Osteoblast (primary cell): ENCODE measurements around the gene MAPT. TPM values are rescaled to one million over a fixed set of nuclear protein-coding genes. Genes with fewer than 3 reads are reported as not detected.

Experiments
- DNase-seq: peaks from one replicate; pipeline ENCODE4 v3.0.0; 2011; ENCODE audit warnings: low spot score, mixed read lengths; ENCODE audit not compliant: insufficient read length; ENCODE audit errors: missing footprints
- H2AFZ ChIP-seq: 2 replicates; pipeline ENCODE4 v1.6.0; 2011; ENCODE audit warnings: mild to moderate bottlenecking, low read length
- H3K27ac ChIP-seq: 2 replicates; pipeline ENCODE4 v1.5.1; 2011; ENCODE audit warnings: mild to moderate bottlenecking, low read depth, low read length, moderate library complexity
- H3K27me3 ChIP-seq: 2 replicates; pipeline ENCODE4 v1.6.0; 2012; ENCODE audit warnings: mild to moderate bottlenecking, control low read depth, inconsistent platforms, low read length, moderate library complexity; ENCODE audit not compliant: insufficient read depth
- H3K36me3 ChIP-seq: 2 replicates; pipeline ENCODE4 v1.5.1; 2011; ENCODE audit warnings: mild to moderate bottlenecking, low read length, control low read depth, moderate library complexity; ENCODE audit not compliant: insufficient read depth
- H3K4me1 ChIP-seq: 2 replicates; pipeline ENCODE4 v1.5.1; 2011; ENCODE audit warnings: mild to moderate bottlenecking, low read length, control low read depth, moderate library complexity; ENCODE audit not compliant: insufficient read depth
- H3K4me2 ChIP-seq: 2 replicates; pipeline ENCODE4 v1.6.0; 2011; ENCODE audit warnings: mild to moderate bottlenecking, low read length; ENCODE audit not compliant: insufficient read depth
- H3K4me3 ChIP-seq: fragments of 200-600 bp; sonication (generic); 3 replicates; pipeline ENCODE4 v1.5.1; 2012; ENCODE audit warnings: mild to moderate bottlenecking, low read length, inconsistent platforms; ENCODE audit not compliant: insufficient read depth
- H3K79me2 ChIP-seq: 2 replicates; pipeline ENCODE4 v1.6.0; 2012; ENCODE audit warnings: mild to moderate bottlenecking, low read length, control low read depth, inconsistent platforms; ENCODE audit not compliant: insufficient read depth
- H3K9me3 ChIP-seq: 2 replicates; pipeline ENCODE4 v1.5.1; 2011; ENCODE audit warnings: low read depth, low read length, control low read depth
- H4K20me1 ChIP-seq: 2 replicates; pipeline ENCODE4 v1.6.0; 2012; ENCODE audit warnings: mild to moderate bottlenecking, low read length, control low read depth; ENCODE audit not compliant: insufficient read depth
- CTCF ChIP-seq: IDR thresholded peaks from 2 replicates; pipeline ENCODE4 v1.5.1; 2011; ENCODE audit warnings: mild to moderate bottlenecking, low read depth, low read length, moderate library complexity; ENCODE audit errors: extremely low read depth
- total RNA-seq: library from RNA; depleted of rRNA; stranded (reverse); fragments of >200 nt; gene quantifications from 2 replicates; pipeline ENCODE4 v1.2.3, GENCODE V29; 2012

Gene MAPT
- total RNA-seq, 1 donor = 0.36 TPM

- Histone ChIP-seq H3K9me3 (no peaks in the 10 kb centered on the region), H3K4me3 (no peak overlapping the region), H3K4me1 (peaks cover 4% of the 10 kb centered on the region), H3K4me2 (no peak overlapping the region), H4K20me1 (no peaks in the 10 kb centered on the region), H2AFZ (no peak overlapping the region), H3K36me3 (no peaks in the 10 kb centered on the region), H3K27ac (no peak overlapping the region), H3K27me3 (no peaks in the 10 kb centered on the region), H3K79me2 (no peaks in the 10 kb centered on the region)
- no peak for TF ChIP-seq CTCF
- DNase-seq = peak; percentile 90
Observed at GRCh38 chr17:45997624-45998023, 103.3 kb downstream of the MAPT start.

- Histone ChIP-seq H3K27me3 (no peaks in the 10 kb centered on the region), H3K9me3 (no peaks in the 10 kb centered on the region), H4K20me1 (no peaks in the 10 kb centered on the region), H3K79me2 (no peaks in the 10 kb centered on the region), H3K36me3 (no peaks in the 10 kb centered on the region), H3K4me1 (peaks cover 7% of the 10 kb centered on the region), H2AFZ (no peak within 1 kb of the TSS), H3K27ac (no peak within 1 kb of the TSS), H3K4me2 (no peak within 1 kb of the TSS), H3K4me3 (no peak within 1 kb of the TSS)
- TF ChIP-seq CTCF = no peak
- peak; percentile 8 for DNase-seq
Observed at GRCh38 chr17:45998987-45999899, 104.9 kb downstream of the MAPT start, which contains the start of gene STH. TSS of gene STH (plus strand) at chr17:45999250. CDS start at chr17:45999280, 30 bp downstream.

GRCh38 chr17:45999900-46000290, 105.5 kb downstream of the MAPT start:
- H3K36me3 ChIP-seq = no peaks in the 10 kb centered on the region
- no peaks in the 10 kb centered on the region for H3K79me2 ChIP-seq
- H2AFZ ChIP-seq = no peak overlapping the region
- TF ChIP-seq CTCF = no peak
- H3K27me3 ChIP-seq = no peaks in the 10 kb centered on the region
- peaks cover 8% of the 10 kb centered on the region for H3K4me1 ChIP-seq
- H4K20me1 ChIP-seq = no peaks in the 10 kb centered on the region
- no peaks in the 10 kb centered on the region for H3K9me3 ChIP-seq
- H3K4me2 ChIP-seq = no peak overlapping the region
- H3K27ac ChIP-seq = no peak overlapping the region
- H3K4me3 ChIP-seq = no peak overlapping the region
- peak; percentile 53 for DNase-seq

- TF ChIP-seq CTCF = no peak
- peaks cover 8% of the 10 kb centered on the region for H3K4me1 ChIP-seq
- H3K4me3 ChIP-seq = no peak overlapping the region
- H3K27me3 ChIP-seq = no peaks in the 10 kb centered on the region
- H2AFZ ChIP-seq = no peak overlapping the region
- H3K9me3 ChIP-seq = no peaks in the 10 kb centered on the region
- H3K36me3 ChIP-seq = no peaks in the 10 kb centered on the region
- no peak overlapping the region for H3K27ac ChIP-seq
- no peaks in the 10 kb centered on the region for H3K79me2 ChIP-seq
- H3K4me2 ChIP-seq = no peak overlapping the region
- no peak for DNase-seq
- no peaks in the 10 kb centered on the region for H4K20me1 ChIP-seq
Observed at GRCh38 chr17:46000292-46000691, 105.9 kb downstream of the MAPT start.
